ENCODE measurements around the gene TNFRSF6B. TPM values are rescaled to one million over a fixed set of nuclear protein-coding genes. Genes with fewer than 3 reads are reported as not detected.
"Not testable (repeated sequence)": the region's sequence is repeated elsewhere in the genome, so short reads cannot be mapped to it uniquely, and the experiment has no call there.

Gene TNFRSF6B
- not detected in 2 replicates for total RNA-seq
- long read RNA-seq = 0 reads

DNA sequence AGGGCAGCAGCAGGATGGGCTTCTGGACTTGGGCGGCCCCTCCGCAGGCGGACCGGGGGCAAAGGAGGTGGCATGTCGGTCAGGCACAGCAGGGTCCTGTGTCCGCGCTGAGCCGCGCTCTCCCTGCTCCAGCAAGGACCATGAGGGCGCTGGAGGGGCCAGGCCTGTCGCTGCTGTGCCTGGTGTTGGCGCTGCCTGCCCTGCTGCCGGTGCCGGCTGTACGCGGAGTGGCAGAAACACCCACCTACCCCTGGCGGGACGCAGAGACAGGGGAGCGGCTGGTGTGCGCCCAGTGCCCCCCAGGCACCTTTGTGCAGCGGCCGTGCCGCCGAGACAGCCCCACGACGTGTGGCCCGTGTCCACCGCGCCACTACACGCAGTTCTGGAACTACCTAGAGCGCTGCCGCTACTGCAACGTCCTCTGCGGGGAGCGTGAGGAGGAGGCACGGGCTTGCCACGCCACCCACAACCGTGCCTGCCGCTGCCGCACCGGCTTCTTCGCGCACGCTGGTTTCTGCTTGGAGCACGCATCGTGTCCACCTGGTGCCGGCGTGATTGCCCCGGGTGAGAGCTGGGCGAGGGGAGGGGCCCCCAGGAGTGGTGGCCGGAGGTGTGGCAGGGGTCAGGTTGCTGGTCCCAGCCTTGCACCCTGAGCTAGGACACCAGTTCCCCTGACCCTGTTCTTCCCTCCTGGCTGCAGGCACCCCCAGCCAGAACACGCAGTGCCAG, at the start of gene TNFRSF6B:
TNFRSF6B (plus strand) TSS at position 25 of the 729 bp plus-strand sequence; CDS start at position 141, 116 bp downstream.
- no peak within 1 kb of the TSS for H3K27ac Mint-ChIP-seq
- peak within 1 kb of the TSS; percentile 16 for H3K4me3 Mint-ChIP-seq (ENCODE audit: low read depth)
- DNase-seq (ENCODE audit: low spot score, unreplicated experiment) = no peak
- H3K9me3 Mint-ChIP-seq (ENCODE audit: low read depth) = no peaks in the 10 kb centered on the region
- H3K27me3 Mint-ChIP-seq = no peaks in the 10 kb centered on the region
- TF ChIP-seq CTCF (IDR thresholded peaks at IDR 0.05; ENCODE audit: unreplicated experiment) = no peak
- H3K4me1 Mint-ChIP-seq (ENCODE audit: low read depth) = no peaks in the 10 kb centered on the region
- H3K36me3 Mint-ChIP-seq (ENCODE audit: insufficient read depth) = peaks cover 2% of the 10 kb centered on the region

DNA sequence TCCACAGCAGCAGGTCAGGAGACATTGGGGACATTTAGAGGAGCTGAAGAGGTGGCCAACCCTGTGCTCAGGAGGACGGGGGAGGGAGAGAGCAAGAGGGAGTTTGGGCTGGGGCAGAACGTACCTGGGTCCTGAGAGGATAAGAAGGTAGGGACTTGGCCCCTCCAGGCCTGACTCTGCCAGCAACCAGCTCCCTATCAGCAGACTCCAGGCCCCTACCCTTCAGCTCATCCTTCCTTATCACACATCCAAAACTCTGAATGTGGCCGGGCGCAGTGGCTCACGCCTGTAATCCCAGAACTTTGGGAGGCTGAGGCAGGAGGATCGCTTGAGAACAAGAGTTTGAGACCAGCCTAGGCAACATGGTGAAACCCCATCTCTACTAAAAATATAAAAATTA, 48.3 kb upstream of the TNFRSF6B start:
- Mint-ChIP-seq H3K27ac (no peak overlapping the region), H3K9me3 (ENCODE audit: low read depth) (no peaks in the 10 kb centered on the region), H3K4me1 (ENCODE audit: low read depth) (peaks cover 3% of the 10 kb centered on the region), H3K36me3 (ENCODE audit: insufficient read depth) (no peaks in the 10 kb centered on the region), H3K4me3 (ENCODE audit: low read depth) (no peak overlapping the region), H3K27me3 (peaks cover 16% of the 10 kb centered on the region)
- no peak for TF ChIP-seq CTCF (IDR thresholded peaks at IDR 0.05; ENCODE audit: unreplicated experiment)
- no peak for DNase-seq (ENCODE audit: low spot score, unreplicated experiment)

- Mint-ChIP-seq H3K27ac (no peak overlapping the region), H3K9me3 (ENCODE audit: low read depth) (no peaks in the 10 kb centered on the region), H3K36me3 (ENCODE audit: insufficient read depth) (no peaks in the 10 kb centered on the region), H3K4me1 (ENCODE audit: low read depth) (peaks cover 4% of the 10 kb centered on the region), H3K4me3 (ENCODE audit: low read depth) (no peak overlapping the region), H3K27me3 (peaks cover 16% of the 10 kb centered on the region)
- no peak for TF ChIP-seq CTCF (IDR thresholded peaks at IDR 0.05; ENCODE audit: unreplicated experiment)
- DNase-seq (ENCODE audit: low spot score, unreplicated experiment) = no peak
Observed at GRCh38 chr20:63648895-63649589, 47.4 kb upstream of the TNFRSF6B start.

GRCh38 chr20:63650486-63650885, 46.0 kb upstream of the TNFRSF6B start:
- not testable (repeated sequence) for H3K36me3 Mint-ChIP-seq (ENCODE audit: insufficient read depth); DNase-seq (ENCODE audit: low spot score, unreplicated experiment)

DNA sequence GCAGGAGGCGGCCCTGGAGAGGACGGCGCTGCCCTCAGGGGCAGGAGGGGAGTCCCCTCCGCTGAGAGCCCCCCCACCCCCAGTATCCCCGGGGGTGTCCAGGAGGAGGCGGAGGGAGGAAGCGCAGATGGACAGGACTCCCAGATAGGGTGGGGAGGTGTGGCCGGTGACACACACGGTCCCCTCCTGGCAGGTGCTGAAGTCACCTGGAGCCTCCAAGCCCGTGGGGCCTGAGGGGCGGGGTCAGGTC, 44.6 kb upstream of the TNFRSF6B start:
- H3K27ac Mint-ChIP-seq = no peak overlapping the region
- no peak for TF ChIP-seq CTCF (IDR thresholded peaks at IDR 0.05; ENCODE audit: unreplicated experiment)
- DNase-seq (ENCODE audit: low spot score, unreplicated experiment) = no peak

More at GRCh38 chr20:63650486-63650885, 46.0 kb upstream of the TNFRSF6B start:
- not testable (repeated sequence) for H3K9me3 Mint-ChIP-seq (ENCODE audit: low read depth); H3K4me3 Mint-ChIP-seq (ENCODE audit: low read depth); H3K4me1 Mint-ChIP-seq (ENCODE audit: low read depth); H3K27ac Mint-ChIP-seq
- peaks cover 17% of the 10 kb centered on the region for H3K27me3 Mint-ChIP-seq

More for the DNA sequence above, 44.6 kb upstream of the TNFRSF6B start:
- no peaks in the 10 kb centered on the region for H3K36me3 Mint-ChIP-seq (ENCODE audit: insufficient read depth)
- peak overlapping the region; percentile 66 for H3K4me3 Mint-ChIP-seq (ENCODE audit: low read depth)
- H3K9me3 Mint-ChIP-seq (ENCODE audit: low read depth) = no peaks in the 10 kb centered on the region
- H3K27me3 Mint-ChIP-seq = peaks cover 14% of the 10 kb centered on the region
- H3K4me1 Mint-ChIP-seq (ENCODE audit: low read depth) = peaks cover 5% of the 10 kb centered on the region
